GM12878 (cell line): ENCODE results near the gene FLRT1. TPM values are rescaled to one million over a fixed set of nuclear protein-coding genes. Genes with fewer than 3 reads are reported as not detected.

Experiments used
- ATAC-seq: fragments of 200-7000 bp; cut with Tn5 transposase; 3 replicates; pipeline ENCODE4 v1.9.1; 2020; ENCODE audit warnings: mild to moderate bottlenecking, moderate library complexity
- BruUV-seq: library from RNA; stranded (reverse); fragments of 400-500 nt; replicated peaks from 2 replicates; lab custom pipeline; 2021; lab: Mats Ljungman, UMichigan
- CTCF ChIA-PET: fragments of 300-600 bp; sonication (Branson Sonifier 250); formaldehyde crosslinking; extraction: SDS; loops from one replicate; lab custom pipeline; 2021; ENCODE audit warnings: inconsistent platforms; lab: Yijun Ruan, JAX
- POLR2A ChIA-PET: fragments of 350-600 bp; formaldehyde crosslinking; extraction: SDS; loops from one replicate; lab custom pipeline; 2021; ENCODE audit warnings: inconsistent platforms; lab: Charles Lee
- RAD21 ChIA-PET: fragments of 300-600 bp; sonication (Branson Sonifier 250); formaldehyde crosslinking; loops from one replicate; lab custom pipeline; 2023; ENCODE audit warnings: antibody characterized with exemption; ENCODE audit not compliant: unreplicated experiment; lab: Charles Lee
- SMC1A ChIA-PET: fragments of 300-600 bp; sonication (Branson Sonifier 250); formaldehyde crosslinking; loops from one replicate; lab custom pipeline; 2023; ENCODE audit not compliant: unreplicated experiment, uncharacterized antibody; lab: Charles Lee
- DNase-seq: peaks from one replicate; pipeline ENCODE4 v3.0.0-alpha.2; 2011; ENCODE audit warnings: low read depth, low spot score
- FAIRE-seq: peaks from 3 replicates; lab custom pipeline; 2011; peaks lifted over from hg19 to GRCh38; lab: Jason Lieb, UNC
- H2AFZ ChIP-seq: 2 replicates; pipeline ENCODE4 v1.6.0; 2011; ENCODE audit warnings: low read depth, low read length, control low read depth; ENCODE audit not compliant: control insufficient read depth
- H3K27ac ChIP-seq: 2 replicates; pipeline ENCODE4 v1.5.1; 2011; ENCODE audit warnings: control low read depth; ENCODE audit not compliant: control insufficient read depth, insufficient read depth
- H3K27me3 ChIP-seq, 2 experiments: replicated peaks in 1 of 2; 2 replicates each; pipeline versions ENCODE4 v1.6.0 to v1.6.1; 2011; ENCODE audit warnings: low read length in 1 of 2; ENCODE audit not compliant: control insufficient read depth in 2 of 2, insufficient read depth in 2 of 2
- H3K36me3 ChIP-seq, 2 experiments: 2 replicates each; pipeline ENCODE4 v1.5.1; 2011; ENCODE audit warnings: low read length in 1 of 2; ENCODE audit not compliant: control insufficient read depth in 2 of 2, insufficient read depth in 2 of 2
- H3K4me1 ChIP-seq: 2 replicates; pipeline ENCODE4 v1.6.1; 2011; ENCODE audit warnings: mild to moderate bottlenecking, low read length, moderate library complexity, mixed read lengths; ENCODE audit not compliant: control insufficient read depth, insufficient read depth
- H3K4me2 ChIP-seq: 2 replicates; pipeline ENCODE4 v1.6.0; 2011; ENCODE audit warnings: control low read depth; ENCODE audit not compliant: control insufficient read depth, insufficient read depth
- H3K4me3 ChIP-seq: fragments of 200-600 bp; sonication (generic); 2 replicates; pipeline ENCODE4 v1.5.1; 2016
- H3K79me2 ChIP-seq: 2 replicates; pipeline ENCODE4 v1.6.0; 2011; ENCODE audit warnings: low read length; ENCODE audit not compliant: control insufficient read depth, insufficient read depth
- H3K9ac ChIP-seq: 2 replicates; pipeline ENCODE4 v1.8.0; 2011; ENCODE audit warnings: low read length, control low read depth, mixed read lengths; ENCODE audit not compliant: control insufficient read depth, insufficient read depth
- H3K9me3 ChIP-seq: replicated peaks from 3 replicates; pipeline ENCODE4 v1.5.1; 2011; ENCODE audit warnings: mild to moderate bottlenecking, low read length; ENCODE audit not compliant: control insufficient read depth, insufficient read depth
- H4K20me1 ChIP-seq: 2 replicates; pipeline ENCODE4 v1.6.0; 2011; ENCODE audit not compliant: control insufficient read depth, insufficient read depth
- CHD2 ChIP-seq: IDR thresholded peaks from 2 replicates; pipeline ENCODE4 v1.6.1; 2011; ENCODE audit warnings: low read depth, low read length, improper control_type of control experiment, borderline replicate concordance
- E4F1 ChIP-seq: fragments of 450-650 bp; IDR thresholded peaks from 2 replicates; pipeline ENCODE4 v1.6.1; 2018; ENCODE audit warnings: borderline replicate concordance, mild to moderate bottlenecking; ENCODE audit not compliant: partially characterized antibody
- EED ChIP-seq: sonication (generic); IDR thresholded peaks from 2 replicates; pipeline ENCODE4 v1.6.1; 2016; ENCODE audit warnings: antibody characterized with exemption, low read depth
- GABPA ChIP-seq: IDR thresholded peaks from 2 replicates; pipeline ENCODE4 v1.6.1; 2014; ENCODE audit warnings: antibody characterized with exemption, low read depth, mild to moderate bottlenecking, inconsistent platforms
- IRF3 ChIP-seq: fragments of 450-650 bp; IDR thresholded peaks from 2 replicates; pipeline ENCODE4 v1.6.1; 2014; ENCODE audit warnings: mild to moderate bottlenecking
- JUND ChIP-seq: IDR thresholded peaks from 2 replicates; pipeline ENCODE4 v1.6.1; 2012; ENCODE audit warnings: low read depth, mild to moderate bottlenecking, low read length, improper control_type of control experiment, moderate library complexity
- PKNOX1 ChIP-seq: fragments of 450-650 bp; IDR thresholded peaks from 2 replicates; pipeline ENCODE4 v1.6.1; 2016; ENCODE audit warnings: mild to moderate bottlenecking
- SREBF1 ChIP-seq: IDR thresholded peaks from 2 replicates; pipeline ENCODE4 v1.6.1; 2012; ENCODE audit warnings: mild to moderate bottlenecking, low read length
- TAF1 ChIP-seq: IDR thresholded peaks from 2 replicates; pipeline ENCODE4 v1.6.1; 2011; ENCODE audit warnings: mild to moderate bottlenecking, low read depth, low read length, borderline replicate concordance
- ZSCAN29 ChIP-seq: fragments of 450-650 bp; IDR thresholded peaks from 2 replicates; pipeline ENCODE4 v1.6.1; 2017; ENCODE audit warnings: mild to moderate bottlenecking, moderate library complexity
- WGBS: methylation state at CpG from one replicate; pipeline ENCODE4 v1.1.6; 2016; ENCODE audit warnings: low lambda C conversion rate; ENCODE audit not compliant: insufficient replicate concordance, insufficient coverage; ENCODE audit errors: missing lambda C conversion rate; 5-methylcytosine and 5-hydroxymethylcytosine counted together
- in situ Hi-C: fragments of 300-500 bp; cut with MboI; formaldehyde crosslinking; loops from 9 replicates; pipeline ENCODE4 v1.14.3; 2018; ENCODE audit warnings: mixed read lengths
- intact Hi-C: fragments of 100-400 bp; cut with micrococcal nuclease; formaldehyde crosslinking; loops from one replicate; pipeline ENCODE4 v1.14.2; 2022; ENCODE audit not compliant: unreplicated experiment
- polyA plus RNA-seq, 11 experiments: library from polyadenylated mRNA; depleted of rRNA in 4 of 11; unstranded in 6 of 11; stranded (reverse) in 5 of 11; fragments of >200 nt; fragmentation: Nextera tagmentation in 4 of 11; fragmentation: Illumina TruSeq in 1 of 11; extraction: Ambion mirVana in 4 of 11; extraction: Trizol in 1 of 11; gene quantifications; 1 replicate in 1 of 11; 2 replicates in 10 of 11; pipeline versions ENCODE4 v1.2.1 to v1.2.3, GENCODE V29; 2011 to 2016; ENCODE audit warnings: inconsistent platforms in 2 of 11, missing spikeins in 2 of 11, low read depth in 1 of 11
- total RNA-seq, 4 experiments: library from RNA; depleted of rRNA in 3 of 4; stranded (reverse); fragments of >200 nt in 3 of 4; fragmentation: Illumina TruSeq in 1 of 4; extraction: Trizol in 1 of 4; gene quantifications; 2 replicates each; pipeline versions ENCODE4 v1.2.1 to v1.2.3, GENCODE V29; 2013 to 2021
- TF ChIP-seq, protein P1 (sequence below): IDR thresholded peaks from 2 replicates; pipeline ENCODE4 v1.6.1; 2012; ENCODE audit warnings: mild to moderate bottlenecking, low read depth, low read length

The FLRT1 gene
- total and polyA plus RNA-seq, 10 of the 15 experiments (the other 5 are each of a cell fraction or from before 2014, with no cell fraction given), result 0.10 to 0.12 TPM; not detected in 8

DNA sequence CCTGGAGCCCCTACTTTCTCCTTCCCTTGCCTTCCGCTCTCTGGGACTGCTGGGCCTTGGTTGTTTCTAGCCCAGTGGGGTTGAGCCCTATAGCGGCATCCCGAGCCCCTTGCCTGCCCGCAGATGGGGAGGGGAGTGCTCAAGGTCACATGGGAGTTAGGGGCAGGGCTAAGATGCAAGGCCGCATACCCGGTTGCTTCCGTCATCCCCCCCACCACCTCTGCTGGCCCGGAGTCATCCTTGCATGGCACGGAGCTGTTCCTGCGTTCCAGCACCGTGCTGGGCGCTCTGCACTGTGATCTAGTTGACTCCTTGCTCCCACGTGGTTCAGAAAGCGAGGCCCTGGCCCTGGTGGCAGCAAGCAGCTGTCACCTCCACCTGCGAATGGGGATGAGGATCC lies 18.0 kb downstream of the FLRT1 start:
- H4K20me1 ChIP-seq, result no peaks in the 10 kb centered on the region
- WGBS, result 38% methylated on average over 15 of the region's 15 CpGs
- FAIRE-seq, result no peak

DNA sequence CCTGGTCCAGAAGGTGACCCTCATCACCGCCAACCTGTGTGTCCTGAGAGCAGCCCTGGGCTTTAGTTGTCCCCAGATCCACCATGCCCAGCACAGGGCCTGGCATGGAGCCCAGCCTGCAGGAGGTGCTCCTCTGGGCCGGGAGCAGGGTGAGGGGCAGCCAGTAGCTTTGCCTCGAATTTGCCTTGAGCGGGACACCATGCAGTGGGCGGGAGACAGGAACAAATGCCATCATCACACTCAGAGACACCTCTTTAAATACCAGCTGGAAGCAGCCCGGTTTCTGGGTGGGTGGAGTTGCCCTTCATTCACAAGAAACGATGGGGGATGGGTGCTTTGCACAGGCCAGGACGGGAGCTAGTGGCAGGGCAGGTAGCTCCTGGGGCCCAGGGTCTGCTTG lies 19.3 kb downstream of the FLRT1 start:
- no peaks in the 10 kb centered on the region for H3K36me3 ChIP-seq
- no peak for FAIRE-seq
- DNase-seq, result no peak
- WGBS, result 21% methylated on average over 8 of the region's 8 CpGs
- no peak overlapping the region for H2AFZ ChIP-seq
- ChIA-PET RAD21 (no interaction called here), SMC1A (no interaction called here), POLR2A (no interaction called here), CTCF (no interaction called here)
- intact Hi-C loops (no loop called here), in situ Hi-C loops (no loop called here)
- H3K4me3 ChIP-seq, result no peak overlapping the region
- no peaks in the 10 kb centered on the region for H3K4me1 ChIP-seq
- no peak overlapping the region for H3K27ac ChIP-seq
- no TSS peak for BruUV-seq
- no peak overlapping the region for H3K9ac ChIP-seq
- H3K9me3 ChIP-seq, result no peaks in the 10 kb centered on the region
- H3K79me2 ChIP-seq, result no peaks in the 10 kb centered on the region
- no peaks in the 10 kb centered on the region for H4K20me1 ChIP-seq
- ATAC-seq, result no peak
- no peak overlapping the region for H3K4me2 ChIP-seq
- H3K27me3 ChIP-seq, result no peaks in the 10 kb centered on the region
- TF ChIP-seq ZSCAN29 (no peak), PKNOX1 (no peak), TAF1 (no peak), EED (no peak), IRF3 (no peak), E4F1 (no peak), SREBF1 (no peak), GABPA (no peak)
- TF ChIP-seq, protein P1, sequence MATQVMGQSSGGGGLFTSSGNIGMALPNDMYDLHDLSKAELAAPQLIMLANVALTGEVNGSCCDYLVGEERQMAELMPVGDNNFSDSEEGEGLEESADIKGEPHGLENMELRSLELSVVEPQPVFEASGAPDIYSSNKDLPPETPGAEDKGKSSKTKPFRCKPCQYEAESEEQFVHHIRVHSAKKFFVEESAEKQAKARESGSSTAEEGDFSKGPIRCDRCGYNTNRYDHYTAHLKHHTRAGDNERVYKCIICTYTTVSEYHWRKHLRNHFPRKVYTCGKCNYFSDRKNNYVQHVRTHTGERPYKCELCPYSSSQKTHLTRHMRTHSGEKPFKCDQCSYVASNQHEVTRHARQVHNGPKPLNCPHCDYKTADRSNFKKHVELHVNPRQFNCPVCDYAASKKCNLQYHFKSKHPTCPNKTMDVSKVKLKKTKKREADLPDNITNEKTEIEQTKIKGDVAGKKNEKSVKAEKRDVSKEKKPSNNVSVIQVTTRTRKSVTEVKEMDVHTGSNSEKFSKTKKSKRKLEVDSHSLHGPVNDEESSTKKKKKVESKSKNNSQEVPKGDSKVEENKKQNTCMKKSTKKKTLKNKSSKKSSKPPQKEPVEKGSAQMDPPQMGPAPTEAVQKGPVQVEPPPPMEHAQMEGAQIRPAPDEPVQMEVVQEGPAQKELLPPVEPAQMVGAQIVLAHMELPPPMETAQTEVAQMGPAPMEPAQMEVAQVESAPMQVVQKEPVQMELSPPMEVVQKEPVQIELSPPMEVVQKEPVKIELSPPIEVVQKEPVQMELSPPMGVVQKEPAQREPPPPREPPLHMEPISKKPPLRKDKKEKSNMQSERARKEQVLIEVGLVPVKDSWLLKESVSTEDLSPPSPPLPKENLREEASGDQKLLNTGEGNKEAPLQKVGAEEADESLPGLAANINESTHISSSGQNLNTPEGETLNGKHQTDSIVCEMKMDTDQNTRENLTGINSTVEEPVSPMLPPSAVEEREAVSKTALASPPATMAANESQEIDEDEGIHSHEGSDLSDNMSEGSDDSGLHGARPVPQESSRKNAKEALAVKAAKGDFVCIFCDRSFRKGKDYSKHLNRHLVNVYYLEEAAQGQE, result no peak

More for the DNA sequence above, 18.0 kb downstream of the FLRT1 start:
- intact Hi-C loops, result no loop called here
- H3K36me3 ChIP-seq, result no peaks in the 10 kb centered on the region
- no peak overlapping the region for H3K4me2 ChIP-seq
- no peak for DNase-seq
- H3K4me3 ChIP-seq, result no peak overlapping the region
- no peak overlapping the region for H3K9ac ChIP-seq
- ChIA-PET SMC1A (no interaction called here), CTCF (no interaction called here)
- TF ChIP-seq JUND (no peak), CHD2 (no peak)
- TF ChIP-seq, all 136 proteins: peak for 0
- no peak for ATAC-seq
- Histone ChIP-seq H3K4me1 (no peaks in the 10 kb centered on the region), H3K9me3 (no peaks in the 10 kb centered on the region), H3K27me3 (no peaks in the 10 kb centered on the region), H3K27ac (no peak overlapping the region), H3K79me2 (no peaks in the 10 kb centered on the region), H2AFZ (no peak overlapping the region)
- POLR2A ChIA-PET, result no interaction called here
- BruUV-seq, result no TSS peak
- in situ Hi-C loops, result no loop called here
- RAD21 ChIA-PET, result no interaction called here
